ENCODE results near the gene FLRT1.

Gene FLRT1

GRCh38 chr11:64025205-64025604 is 10.5 kb upstream of the FLRT1 start:
- DNase-seq (ENCODE audit: low spot score) = no peak
- H3K36me3 Mint-ChIP-seq (ENCODE audit: low read depth) = no peaks in the 10 kb centered on the region
- H3K27me3 Mint-ChIP-seq (ENCODE audit: low read depth) = peaks cover 11% of the 10 kb centered on the region
- no peak overlapping the region for H3K27ac Mint-ChIP-seq
- H3K4me1 Mint-ChIP-seq (ENCODE audit: low read depth) = no peaks in the 10 kb centered on the region
- H3K4me3 Mint-ChIP-seq = no peak overlapping the region
- H3K9me3 Mint-ChIP-seq = no peaks in the 10 kb centered on the region

- no peak overlapping the region for H3K4me3 Mint-ChIP-seq
- peaks cover 11% of the 10 kb centered on the region for H3K27me3 Mint-ChIP-seq (ENCODE audit: low read depth)
- no peaks in the 10 kb centered on the region for H3K36me3 Mint-ChIP-seq (ENCODE audit: low read depth)
Observed at GRCh38 chr11:64026575-64027205, 9.0 kb upstream of the FLRT1 start.

GRCh38 chr11:64027651-64028397 is 7.9 kb upstream of the FLRT1 start:
- DNase-seq (ENCODE audit: low spot score) = no peak
- Mint-ChIP-seq H3K36me3 (ENCODE audit: low read depth) (no peaks in the 10 kb centered on the region), H3K9me3 (no peaks in the 10 kb centered on the region), H3K4me3 (no peak overlapping the region), H3K4me1 (ENCODE audit: low read depth) (no peaks in the 10 kb centered on the region), H3K27me3 (ENCODE audit: low read depth) (peaks cover 11% of the 10 kb centered on the region), H3K27ac (no peak overlapping the region)

More at GRCh38 chr11:64026575-64027205, 9.0 kb upstream of the FLRT1 start:
- DNase-seq (ENCODE audit: low spot score) = no peak
- Mint-ChIP-seq H3K27ac (no peak overlapping the region), H3K9me3 (no peaks in the 10 kb centered on the region), H3K4me1 (ENCODE audit: low read depth) (no peaks in the 10 kb centered on the region)

GRCh38 chr11:64028398-64029115 is 7.2 kb upstream of the FLRT1 start:
- no peaks in the 10 kb centered on the region for H3K9me3 Mint-ChIP-seq
- no peak overlapping the region for H3K27ac Mint-ChIP-seq
- DNase-seq (ENCODE audit: low spot score) = no peak

GRCh38 chr11:64029773-64030172 is 6.0 kb upstream of the FLRT1 start:
- no peaks in the 10 kb centered on the region for H3K9me3 Mint-ChIP-seq
- DNase-seq (ENCODE audit: low spot score) = no peak
- no peaks in the 10 kb centered on the region for H3K4me1 Mint-ChIP-seq (ENCODE audit: low read depth)
- H3K4me3 Mint-ChIP-seq = no peak overlapping the region
- H3K36me3 Mint-ChIP-seq (ENCODE audit: low read depth) = no peaks in the 10 kb centered on the region
- no peak overlapping the region for H3K27ac Mint-ChIP-seq
- H3K27me3 Mint-ChIP-seq (ENCODE audit: low read depth) = peaks cover 22% of the 10 kb centered on the region

More at GRCh38 chr11:64028398-64029115, 7.2 kb upstream of the FLRT1 start:
- Mint-ChIP-seq H3K27me3 (ENCODE audit: low read depth) (peaks cover 11% of the 10 kb centered on the region), H3K36me3 (ENCODE audit: low read depth) (no peaks in the 10 kb centered on the region), H3K4me3 (no peak overlapping the region), H3K4me1 (ENCODE audit: low read depth) (no peaks in the 10 kb centered on the region)

GRCh38 chr11:64031001-64031400 is 4.7 kb upstream of the FLRT1 start:
- DNase-seq (ENCODE audit: low spot score) = no peak
- Mint-ChIP-seq H3K36me3 (ENCODE audit: low read depth) (peaks cover 2% of the 10 kb centered on the region), H3K9me3 (no peaks in the 10 kb centered on the region), H3K4me3 (no peak overlapping the region), H3K27ac (no peak overlapping the region), H3K4me1 (ENCODE audit: low read depth) (no peaks in the 10 kb centered on the region), H3K27me3 (ENCODE audit: low read depth) (peaks cover 28% of the 10 kb centered on the region)

- Mint-ChIP-seq H3K4me1 (ENCODE audit: low read depth) (no peaks in the 10 kb centered on the region), H3K9me3 (no peaks in the 10 kb centered on the region), H3K4me3 (no peak overlapping the region), H3K36me3 (ENCODE audit: low read depth) (peaks cover 2% of the 10 kb centered on the region), H3K27me3 (ENCODE audit: low read depth) (peaks cover 24% of the 10 kb centered on the region), H3K27ac (no peak overlapping the region)
- no peak for DNase-seq (ENCODE audit: low spot score)
Observed at GRCh38 chr11:64032050-64032449, 3.7 kb upstream of the FLRT1 start.

- no peak for DNase-seq (ENCODE audit: low spot score)
- Mint-ChIP-seq H3K4me1 (ENCODE audit: low read depth) (no peaks in the 10 kb centered on the region), H3K27ac (no peak overlapping the region), H3K36me3 (ENCODE audit: low read depth) (peaks cover 2% of the 10 kb centered on the region), H3K9me3 (no peaks in the 10 kb centered on the region), H3K27me3 (ENCODE audit: low read depth) (peaks cover 23% of the 10 kb centered on the region), H3K4me3 (no peak overlapping the region)
Observed at GRCh38 chr11:64034411-64034811, 1.3 kb upstream of the FLRT1 start.

- H3K9me3 Mint-ChIP-seq = no peaks in the 10 kb centered on the region
- H3K4me1 Mint-ChIP-seq (ENCODE audit: low read depth) = no peaks in the 10 kb centered on the region
- H3K36me3 Mint-ChIP-seq (ENCODE audit: low read depth) = peaks cover 2% of the 10 kb centered on the region
- H3K4me3 Mint-ChIP-seq = peak overlapping the region; percentile 26
- DNase-seq (ENCODE audit: low spot score) = no peak
- H3K27me3 Mint-ChIP-seq (ENCODE audit: low read depth) = peaks cover 23% of the 10 kb centered on the region
- H3K27ac Mint-ChIP-seq = no peak overlapping the region
Observed at GRCh38 chr11:64035081-64035524, 628 bp upstream of the FLRT1 start.

GRCh38 chr11:64036087-64037026 is 626 bp downstream of the FLRT1 start:
- no peak overlapping the region for H3K27ac Mint-ChIP-seq
- no peaks in the 10 kb centered on the region for H3K9me3 Mint-ChIP-seq
- peaks cover 2% of the 10 kb centered on the region for H3K36me3 Mint-ChIP-seq (ENCODE audit: low read depth)
- peaks cover 23% of the 10 kb centered on the region for H3K27me3 Mint-ChIP-seq (ENCODE audit: low read depth)
- DNase-seq (ENCODE audit: low spot score) = no peak
- H3K4me3 Mint-ChIP-seq = no peak overlapping the region
- no peaks in the 10 kb centered on the region for H3K4me1 Mint-ChIP-seq (ENCODE audit: low read depth)

GRCh38 chr11:64037027-64037634 is 1.4 kb downstream of the FLRT1 start:
- Mint-ChIP-seq H3K36me3 (ENCODE audit: low read depth) (peaks cover 2% of the 10 kb centered on the region), H3K27ac (no peak overlapping the region), H3K4me1 (ENCODE audit: low read depth) (no peaks in the 10 kb centered on the region), H3K4me3 (no peak overlapping the region), H3K27me3 (ENCODE audit: low read depth) (peaks cover 23% of the 10 kb centered on the region), H3K9me3 (no peaks in the 10 kb centered on the region)
- DNase-seq (ENCODE audit: low spot score) = no peak

- Mint-ChIP-seq H3K4me1 (ENCODE audit: low read depth) (no peaks in the 10 kb centered on the region), H3K9me3 (no peaks in the 10 kb centered on the region), H3K27me3 (ENCODE audit: low read depth) (peaks cover 23% of the 10 kb centered on the region), H3K27ac (no peak overlapping the region), H3K36me3 (ENCODE audit: low read depth) (peaks cover 2% of the 10 kb centered on the region), H3K4me3 (no peak overlapping the region)
- DNase-seq (ENCODE audit: low spot score) = no peak
Observed at GRCh38 chr11:64038500-64038899, 2.8 kb downstream of the FLRT1 start.

- H3K36me3 Mint-ChIP-seq (ENCODE audit: low read depth) = peaks cover 2% of the 10 kb centered on the region
- H3K4me3 Mint-ChIP-seq = no peak overlapping the region
- peaks cover 18% of the 10 kb centered on the region for H3K27me3 Mint-ChIP-seq (ENCODE audit: low read depth)
- H3K27ac Mint-ChIP-seq = no peak overlapping the region
- H3K4me1 Mint-ChIP-seq (ENCODE audit: low read depth) = no peaks in the 10 kb centered on the region
- H3K9me3 Mint-ChIP-seq = no peaks in the 10 kb centered on the region
- no peak for DNase-seq (ENCODE audit: low spot score)
Observed at GRCh38 chr11:64039012-64039665, 3.4 kb downstream of the FLRT1 start.
